ENCODE data around the gene OSBPL5. TPM values are rescaled to one million over a fixed set of nuclear protein-coding genes. Genes with fewer than 3 reads are reported as not detected.

Gene OSBPL5
- total RNA-seq, result 10 to 100 TPM; 34.0 to 69.5 TPM

GRCh38 chr11:3165152-3165705 is at the start of gene OSBPL5:
TSS of gene OSBPL5 (minus strand) at chr11:3165310. CDS start at chr11:3129148, 36,162 bp downstream.
- peak; percentile 83 for DNase-seq
- Histone ChIP-seq H3K9ac (ENCODE audit: low read depth in 2 of 2, low read length in 2 of 2) (peak within 1 kb of the TSS; percentile 73 to 83), H3K27ac (peak within 1 kb of the TSS; percentile 50), H3K9me3 (no peaks in the 10 kb centered on the region), H3K4me3 (peak within 1 kb of the TSS; percentile 72), H3K36me3 (no peaks in the 10 kb centered on the region), H3K4me1 (peaks cover 9% of the 10 kb centered on the region), H3K27me3 (peaks cover 15% of the 10 kb centered on the region)
- TF ChIP-seq CTCF (IDR thresholded peaks at IDR 0.05), result no peak
- intact Hi-C loops (cut with DNase I), result no loop called here

GRCh38 chr11:3214420-3214699 is 49.2 kb upstream of the OSBPL5 start:
- Histone ChIP-seq H3K36me3 (no peaks in the 10 kb centered on the region), H3K27me3 (peaks cover 5% of the 10 kb centered on the region), H3K9ac (ENCODE audit: low read depth in 2 of 2, low read length in 2 of 2) (no peak overlapping the region), H3K4me3 (no peak overlapping the region), H3K9me3 (no peaks in the 10 kb centered on the region), H3K4me1 (no peaks in the 10 kb centered on the region), H3K27ac (no peak overlapping the region)
- no peak for TF ChIP-seq CTCF (IDR thresholded peaks at IDR 0.05)
- DNase-seq, result no peak
- intact Hi-C loops (cut with DNase I), result no loop called here

- Histone ChIP-seq H3K27me3 (peaks cover 5% of the 10 kb centered on the region), H3K36me3 (no peaks in the 10 kb centered on the region), H3K4me3 (no peak overlapping the region), H3K4me1 (no peaks in the 10 kb centered on the region), H3K9ac (ENCODE audit: low read depth in 2 of 2, low read length in 2 of 2) (no peak overlapping the region), H3K9me3 (no peaks in the 10 kb centered on the region), H3K27ac (no peak overlapping the region)
- no peak for TF ChIP-seq CTCF (IDR thresholded peaks at IDR 0.05)
- no peak for DNase-seq
- intact Hi-C loops (cut with DNase I), result no loop called here
Measured at GRCh38 chr11:3213659-3214419, 48.7 kb upstream of the OSBPL5 start.

- DNase-seq, result no peak
- TF ChIP-seq CTCF (IDR thresholded peaks at IDR 0.05), result no peak
- Histone ChIP-seq H3K4me3 (no peak overlapping the region), H3K4me1 (no peaks in the 10 kb centered on the region), H3K9me3 (no peaks in the 10 kb centered on the region), H3K27me3 (peaks cover 7% of the 10 kb centered on the region), H3K9ac (ENCODE audit: low read depth in 2 of 2, low read length in 2 of 2) (no peak overlapping the region), H3K36me3 (no peaks in the 10 kb centered on the region), H3K27ac (no peak overlapping the region)
- intact Hi-C loops (cut with DNase I), result no loop called here
Measured at GRCh38 chr11:3208272-3208671, 43.2 kb upstream of the OSBPL5 start.

- Histone ChIP-seq H3K27ac (no peak overlapping the region), H3K36me3 (no peaks in the 10 kb centered on the region), H3K4me1 (no peaks in the 10 kb centered on the region), H3K9me3 (no peaks in the 10 kb centered on the region), H3K27me3 (peaks cover 13% of the 10 kb centered on the region), H3K9ac (ENCODE audit: low read depth in 2 of 2, low read length in 2 of 2) (no peak overlapping the region), H3K4me3 (no peak overlapping the region)
- DNase-seq, result no peak
- intact Hi-C loops (cut with DNase I), result no loop called here
- TF ChIP-seq CTCF (IDR thresholded peaks at IDR 0.05), result no peak
Measured at GRCh38 chr11:3207526-3208189, 42.5 kb upstream of the OSBPL5 start.

Measured in colonic mucosa (tissue), 4 donors.